ENCODE measurements around the gene CFAP54.
"Not testable (repeated sequence)": the region's sequence is repeated elsewhere in the genome, so short reads cannot be mapped to it uniquely, and the experiment has no call there.

CFAP54 gene

GRCh38 chr12:96473394-96474093 is 15.8 kb upstream of the CFAP54 start:
- DNase-seq, result no peak

- DNase-seq, result no peak
Measured at GRCh38 chr12:96474206-96474605, 15.2 kb upstream of the CFAP54 start.

GRCh38 chr12:96478011-96478410 is 11.4 kb upstream of the CFAP54 start:
- DNase-seq, result no peak

- DNase-seq, result no peak
Measured at GRCh38 chr12:96482086-96482485, 7.3 kb upstream of the CFAP54 start.

- DNase-seq, result no peak
Measured at GRCh38 chr12:96483116-96483515, 6.3 kb upstream of the CFAP54 start.

- DNase-seq, result no peak
Measured at GRCh38 chr12:96486751-96487613, 2.4 kb upstream of the CFAP54 start.

GRCh38 chr12:96487634-96488033 is 1.7 kb upstream of the CFAP54 start:
- DNase-seq, result no peak

GRCh38 chr12:96493106-96493505 is 3.7 kb downstream of the CFAP54 start:
- DNase-seq, result no peak

GRCh38 chr12:96494154-96494553 is 4.8 kb downstream of the CFAP54 start:
- DNase-seq, result not testable (repeated sequence)

- DNase-seq, result no peak
Measured at GRCh38 chr12:96495155-96495554, 5.8 kb downstream of the CFAP54 start.

- DNase-seq, result no peak
Measured at GRCh38 chr12:96495841-96496545, 6.6 kb downstream of the CFAP54 start.

- no peak for DNase-seq
Measured at GRCh38 chr12:96496944-96497343, 7.6 kb downstream of the CFAP54 start.

GRCh38 chr12:96497855-96498254 is 8.5 kb downstream of the CFAP54 start:
- DNase-seq, result no peak

GRCh38 chr12:96500693-96501092 is 11.3 kb downstream of the CFAP54 start:
- DNase-seq, result no peak

- peak; percentile 45 for DNase-seq
Measured at GRCh38 chr12:96501133-96501761, 11.9 kb downstream of the CFAP54 start.

- no peak for DNase-seq
Measured at GRCh38 chr12:96501908-96502307, 12.5 kb downstream of the CFAP54 start.

- no peak for DNase-seq
Measured at GRCh38 chr12:96502477-96502876, 13.1 kb downstream of the CFAP54 start.

GRCh38 chr12:96502949-96503532 is 13.7 kb downstream of the CFAP54 start:
- no peak for DNase-seq

GRCh38 chr12:96503976-96504375 is 14.6 kb downstream of the CFAP54 start:
- DNase-seq, result no peak

GRCh38 chr12:96506776-96507175 is 17.4 kb downstream of the CFAP54 start:
- no peak for DNase-seq

GRCh38 chr12:96510306-96510764 is 21.0 kb downstream of the CFAP54 start:
- DNase-seq, result no peak

- no peak for DNase-seq
Measured at GRCh38 chr12:96513166-96513565, 23.8 kb downstream of the CFAP54 start.

- no peak for DNase-seq
Measured at GRCh38 chr12:96513681-96514080, 24.3 kb downstream of the CFAP54 start.
